LNCaP clone FGC (cell line): Measurements from ENCODE around the gene CSTPP1.

ENCODE experiments used
- DNase-seq: peaks from one replicate; pipeline ENCODE4 v3.0.0-alpha.2; 2011; ENCODE audit warnings: low read depth
- H3K4me3 ChIP-seq: 2 replicates; pipeline ENCODE4 v1.5.1; 2011; ENCODE audit warnings: mild to moderate bottlenecking, low read depth, low read length, control low read depth
- CTCF ChIP-seq: IDR thresholded peaks from 2 replicates; pipeline ENCODE4 v1.5.1; 2012; ENCODE audit warnings: mild to moderate bottlenecking; ENCODE audit not compliant: control insufficient read depth, insufficient read depth; ENCODE audit errors: extremely low read depth

Gene CSTPP1

GRCh38 chr11:46936138-46937110 is at the start of gene CSTPP1:
TSS of gene CSTPP1 (plus strand) at chr11:46936761. CDS start at chr11:46936806, 45 bp downstream.
- no peak for TF ChIP-seq CTCF
- H3K4me3 ChIP-seq: peak within 1 kb of the TSS; percentile 55
- DNase-seq: peak; percentile 82

- TF ChIP-seq CTCF: no peak
- no peak overlapping the region for H3K4me3 ChIP-seq
- DNase-seq: no peak
Observed at GRCh38 chr11:46888636-46889035, 47.9 kb upstream of the CSTPP1 start.

GRCh38 chr11:46889251-46889650 is 47.3 kb upstream of the CSTPP1 start:
- TF ChIP-seq CTCF: no peak
- H3K4me3 ChIP-seq: no peak overlapping the region
- DNase-seq: no peak

GRCh38 chr11:46889689-46890475 is 46.7 kb upstream of the CSTPP1 start:
- peak; percentile 23 for DNase-seq
- H3K4me3 ChIP-seq: no peak overlapping the region
- TF ChIP-seq CTCF: peak; percentile 85

GRCh38 chr11:46890665-46891064 is 45.9 kb upstream of the CSTPP1 start:
- DNase-seq: no peak
- TF ChIP-seq CTCF: no peak

GRCh38 chr11:46892109-46892508 is 44.5 kb upstream of the CSTPP1 start:
- DNase-seq: no peak
- H3K4me3 ChIP-seq: no peak overlapping the region
- TF ChIP-seq CTCF: no peak

More at GRCh38 chr11:46890665-46891064, 45.9 kb upstream of the CSTPP1 start:
- H3K4me3 ChIP-seq: no peak overlapping the region
